Mammary epithelial cell (primary cell): ENCODE data around the gene CDKAL1.

ENCODE experiments used
- CTCF ChIP-seq, 2 donors: IDR thresholded peaks in 1 of 2; conservative IDR thresholded peaks in 1 of 2; 2 replicates each; pipeline ENCODE4 v1.5.1; 2011 to 2012; ENCODE audit warnings: inconsistent platforms in 2 of 2, low read length in 2 of 2, mild to moderate bottlenecking in 2 of 2, control low read depth in 1 of 2, low read depth in 1 of 2; ENCODE audit not compliant: insufficient read depth in 1 of 2; ENCODE audit errors: extremely low read depth in 1 of 2
- EZH2 ChIP-seq: IDR thresholded peaks from 2 replicates; pipeline ENCODE4 v1.6.1; 2012; ENCODE audit warnings: low read length, inconsistent platforms, borderline replicate concordance

GRCh38 chr6:20907486-20908071, 373.3 kb downstream of the CDKAL1 start:
- TF ChIP-seq CTCF (conservative IDR thresholded peaks at IDR 0.05 in 1 of 2, IDR thresholded peaks at IDR 0.05 in 1 of 2; ENCODE audit: extremely low read depth in 1 of 2, insufficient read depth in 1 of 2, low read depth in 1 of 2, low read length in 2 of 2) (no peak), EZH2 (no peak)
